ENCODE measurements around the gene SPINK6.

SPINK6 gene

DNA sequence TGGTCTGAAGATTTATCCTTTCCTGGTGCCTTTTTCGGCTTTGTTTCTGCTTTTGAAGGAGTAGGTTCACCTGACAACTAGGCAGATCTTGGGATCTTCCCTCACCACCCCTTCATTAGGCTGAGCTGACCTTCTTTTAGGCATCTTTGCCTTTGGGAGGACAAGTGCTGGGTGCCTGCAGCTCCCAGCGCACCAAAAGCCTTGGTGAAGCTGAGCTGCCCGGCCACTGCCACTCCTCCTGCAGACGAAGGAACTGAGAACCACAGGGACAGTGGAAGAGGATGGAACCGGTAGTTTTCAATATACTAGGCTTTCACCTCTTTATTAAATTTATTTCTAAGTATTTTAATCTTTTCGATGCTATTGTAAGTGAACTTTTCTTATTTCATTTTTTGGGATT is 18.7 kb downstream of the SPINK6 start:
- no peak for DNase-seq (ENCODE audit: low read depth in 1 of 2, low spot score in 1 of 2)

DNA sequence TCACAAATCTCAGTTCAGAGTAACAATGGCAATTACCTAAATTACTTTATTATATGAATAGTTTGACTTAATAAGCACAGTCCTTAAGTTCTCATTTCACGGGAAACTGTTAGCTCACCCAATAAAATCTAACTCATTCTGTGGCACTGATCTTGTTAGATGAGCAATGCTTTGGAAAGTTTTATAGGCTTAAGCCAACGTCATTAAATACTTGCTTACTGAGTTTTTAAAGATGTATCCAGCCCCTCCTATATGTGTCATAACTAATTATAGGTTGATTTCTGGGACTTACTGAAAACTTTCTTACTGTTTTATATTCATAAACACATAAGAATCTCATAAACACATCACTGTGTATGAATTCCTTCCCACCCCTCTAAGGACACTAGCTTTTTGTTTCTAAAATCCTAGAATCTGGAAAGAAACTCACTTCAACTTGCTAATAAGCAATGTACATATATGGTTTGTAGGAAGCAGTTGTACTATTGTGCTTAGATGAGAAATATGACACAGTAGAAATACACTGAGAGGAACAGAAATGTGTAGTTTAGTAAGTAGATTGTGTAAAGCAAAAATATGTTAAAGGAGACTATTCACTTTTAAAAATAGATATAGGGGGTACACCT is 21.4 kb downstream of the SPINK6 start:
- no peak for DNase-seq (ENCODE audit: low read depth in 1 of 2, low spot score in 1 of 2)

DNA sequence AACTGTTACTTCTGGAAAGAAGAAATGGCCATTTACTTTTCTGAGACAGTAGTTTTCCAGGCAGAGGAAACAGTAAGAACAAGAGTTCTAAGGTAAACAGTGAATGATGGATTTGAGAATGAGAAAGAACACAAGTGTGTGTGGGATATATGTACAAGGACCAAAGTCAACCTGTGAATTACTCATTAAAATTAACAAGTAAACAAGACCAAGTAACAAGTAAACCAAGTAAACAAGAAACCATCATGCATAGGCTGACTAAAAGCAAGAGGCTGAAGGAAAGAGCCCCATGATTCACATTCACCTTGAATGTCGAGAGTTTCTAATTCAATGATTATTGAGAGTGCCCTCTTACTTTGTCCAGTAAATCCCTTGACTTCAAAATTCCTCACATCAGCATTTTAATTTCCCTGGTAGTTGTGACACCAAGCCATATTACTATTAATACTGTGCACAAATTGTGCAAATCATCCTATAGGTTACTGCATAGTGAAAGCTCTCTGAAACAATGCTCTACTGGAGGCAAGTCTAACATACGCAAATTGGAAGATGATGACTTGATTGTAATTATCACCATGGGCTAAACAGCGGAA is 25.6 kb downstream of the SPINK6 start:
- DNase-seq (ENCODE audit: low read depth in 1 of 2, low spot score in 1 of 2), result no peak

DNA sequence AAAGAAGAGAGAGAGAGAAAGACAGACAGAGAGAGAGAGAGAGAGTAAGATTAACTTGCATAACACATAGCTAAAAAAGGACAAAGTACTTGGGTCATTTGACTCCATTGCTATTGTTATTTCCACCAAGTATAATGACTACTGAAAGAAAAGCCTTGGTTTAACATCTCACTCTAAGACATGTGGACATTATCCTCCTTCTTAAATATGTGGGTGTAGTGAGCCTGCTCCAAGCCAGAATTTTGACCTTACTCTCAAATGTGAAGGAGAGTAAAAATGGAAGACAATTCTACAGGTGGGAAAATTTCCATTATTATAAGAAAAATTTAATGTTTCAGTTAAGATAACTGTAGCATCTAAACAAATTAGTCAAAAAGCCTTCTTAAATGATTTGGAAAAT is 27.0 kb downstream of the SPINK6 start:
- no peak for DNase-seq (ENCODE audit: low read depth in 1 of 2, low spot score in 1 of 2)

DNA sequence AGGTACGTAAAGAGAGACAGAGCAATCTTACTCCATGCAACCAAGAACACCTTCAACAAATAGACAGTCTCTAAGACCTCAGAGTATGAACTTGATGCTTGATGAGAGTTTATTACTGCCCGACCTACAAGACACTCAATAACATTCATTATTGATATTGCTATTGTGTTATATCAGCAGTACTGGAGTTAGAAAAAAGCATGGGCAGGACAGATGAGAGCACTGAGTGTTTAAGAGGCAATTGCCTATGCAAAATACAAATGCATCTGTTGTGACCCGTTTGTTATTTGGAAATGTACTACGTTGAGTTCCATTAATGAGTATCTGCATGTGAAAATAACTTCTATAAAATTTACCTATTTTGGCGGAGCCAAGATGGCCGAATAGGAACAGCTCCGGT is 27.4 kb downstream of the SPINK6 start:
- DNase-seq (ENCODE audit: low read depth in 1 of 2, low spot score in 1 of 2), result no peak

DNA sequence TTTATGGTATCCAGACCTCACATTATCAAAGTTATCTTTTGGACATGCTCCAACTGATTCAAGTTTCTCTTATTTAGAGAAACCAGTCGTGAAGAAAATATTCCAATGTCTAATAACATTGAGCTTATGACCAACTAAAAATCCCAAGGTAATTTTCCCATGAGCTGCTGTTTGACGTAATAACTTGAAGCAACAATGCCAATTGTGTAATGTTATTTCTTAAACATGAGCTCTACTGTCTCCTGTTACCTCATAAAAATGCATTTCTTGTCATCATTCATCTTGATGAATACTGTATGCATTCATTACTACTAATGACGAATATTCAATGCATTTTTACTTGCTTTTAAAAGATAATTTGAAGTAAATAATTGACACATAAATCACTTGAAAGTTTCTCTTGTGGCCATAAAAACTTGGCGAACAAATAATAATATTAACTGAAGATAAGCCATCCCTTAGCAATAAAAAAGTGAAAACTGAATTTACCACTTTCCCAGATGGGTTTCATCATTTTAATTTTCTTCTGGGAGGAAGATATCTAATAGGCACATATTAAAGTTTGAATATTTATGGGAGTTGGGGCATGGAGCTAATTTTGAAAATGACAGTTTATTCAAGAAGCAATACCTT is 35.1 kb downstream of the SPINK6 start:
- no peak for DNase-seq (ENCODE audit: low read depth in 1 of 2, low spot score in 1 of 2)

DNA sequence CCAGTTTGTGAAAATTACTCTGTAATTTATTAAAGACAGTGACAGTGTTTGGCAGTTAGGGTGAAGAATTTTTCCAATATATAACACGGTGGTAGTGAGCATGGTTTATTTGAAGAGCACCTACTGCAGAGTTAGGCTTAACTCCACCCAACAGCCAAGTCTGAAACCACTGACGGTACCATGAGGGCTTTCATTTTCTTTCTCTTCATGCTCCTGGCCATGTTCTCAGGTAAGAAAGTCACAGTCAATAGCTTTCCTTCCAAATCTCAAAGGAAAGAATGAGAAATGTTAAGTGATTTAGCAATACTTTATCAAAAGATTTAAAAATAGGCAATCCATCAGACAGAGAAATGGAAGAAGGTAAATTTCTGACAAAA is 35.6 kb downstream of the SPINK6 start, which contains the start of gene MARCOL:
Gene MARCOL (plus strand): TSS at position 108 of the 377 bp plus-strand sequence. CDS start 73 bp downstream, at position 181.
- no peak for DNase-seq (ENCODE audit: low read depth in 1 of 2, low spot score in 1 of 2)

DNA sequence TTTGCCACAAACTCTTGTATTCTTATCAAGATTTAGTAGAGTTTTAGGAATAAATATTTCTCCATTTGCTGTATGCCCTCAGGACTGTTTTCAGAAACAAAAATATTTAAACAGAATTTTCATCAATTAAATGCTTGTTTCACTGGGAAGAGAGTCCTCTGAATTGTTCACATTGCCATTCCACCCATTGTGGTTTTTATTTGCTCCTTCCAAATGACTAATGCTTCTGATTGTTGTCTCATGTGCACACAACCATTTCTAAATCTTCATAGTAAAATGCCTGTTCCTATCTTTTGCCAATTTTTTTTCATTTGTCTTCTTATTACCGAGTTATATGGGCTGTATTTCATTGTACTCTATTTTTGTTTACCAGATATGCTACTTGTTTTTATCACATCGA is 46.1 kb downstream of the SPINK6 start:
- DNase-seq (ENCODE audit: low read depth in 1 of 2, low spot score in 1 of 2), result no peak

DNA sequence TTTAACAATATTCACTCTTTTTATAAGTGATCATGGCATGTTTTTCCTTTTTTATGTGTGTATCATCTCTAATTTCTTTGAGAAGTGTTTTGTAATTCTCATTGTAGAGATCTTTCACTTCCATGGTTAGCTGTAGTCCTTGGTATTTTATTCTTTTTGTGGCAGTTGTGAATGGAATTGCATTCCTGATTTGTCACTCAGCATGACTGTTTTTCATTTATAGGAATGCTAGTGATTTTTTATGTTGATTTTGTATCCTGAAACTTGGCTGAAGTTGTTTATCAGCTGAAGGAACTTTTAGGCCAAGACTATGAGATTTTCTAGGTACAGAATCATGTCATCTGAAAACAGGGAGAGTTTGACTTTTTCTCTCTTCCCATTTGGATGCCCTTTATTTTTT is 52.6 kb downstream of the SPINK6 start:
- DNase-seq (ENCODE audit: low read depth in 1 of 2, low spot score in 1 of 2), result no peak

DNA sequence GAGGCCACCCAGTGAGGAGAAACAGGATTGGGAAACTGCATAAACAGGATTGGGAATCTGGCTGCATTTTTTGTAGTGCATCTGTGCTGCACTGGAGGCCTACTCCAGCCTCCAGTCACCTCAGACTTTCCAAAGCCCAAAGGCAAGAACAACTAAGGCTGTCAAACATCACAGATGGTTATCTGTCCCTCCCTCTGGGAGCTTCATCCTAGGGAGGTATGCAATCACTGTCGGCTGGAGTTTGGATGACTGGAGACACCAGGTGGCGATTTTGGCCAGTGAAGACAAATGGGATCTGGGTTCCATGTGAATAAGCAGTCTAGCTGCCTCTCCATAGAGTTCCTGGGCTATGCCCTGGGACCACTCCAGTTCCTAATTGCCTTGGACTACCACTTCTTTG is 56.4 kb downstream of the SPINK6 start:
- DNase-seq (ENCODE audit: low read depth in 1 of 2, low spot score in 1 of 2), result no peak

DNA sequence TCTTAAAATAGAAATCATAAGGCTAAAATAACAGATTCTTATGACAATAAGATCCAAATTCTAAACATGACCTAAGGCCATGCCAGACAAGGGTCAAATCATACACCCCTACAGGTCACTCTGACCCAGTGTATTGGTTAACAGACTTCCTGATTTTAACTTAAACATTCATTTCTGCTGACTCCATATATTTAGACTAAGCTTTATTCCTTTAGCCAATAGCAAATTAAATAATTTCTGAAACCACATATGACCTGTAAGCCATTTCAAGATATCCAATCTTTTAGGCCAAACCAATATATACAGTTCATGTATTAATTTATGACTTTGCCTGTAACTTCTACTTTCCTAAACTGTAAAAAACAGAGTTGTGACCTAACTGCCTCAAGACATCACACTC is 58.4 kb downstream of the SPINK6 start:
- no peak for DNase-seq (ENCODE audit: low read depth in 1 of 2, low spot score in 1 of 2)

Data from activated CD4-positive, alpha-beta T cell treated with anti-CD3 and anti-CD28 coated beads, Interleukin-2, amount 50 U/mL, for 24 hours (primary cell).